H1 (cell line): Measurements from ENCODE around the gene NUP210L. TPM values are rescaled to one million over a fixed set of nuclear protein-coding genes. Genes with fewer than 3 reads are reported as not detected.

Experiments
- CTCF ChIA-PET: fragments of 300-600 bp; sonication (Branson Sonifier 250); formaldehyde crosslinking; loops from one replicate; lab custom pipeline; 2021; ENCODE audit not compliant: partially characterized antibody; lab: Charles Lee
- POLR2A ChIA-PET: fragments of 300-600 bp; sonication (Branson Sonifier 250); formaldehyde crosslinking; loops from one replicate; lab custom pipeline; 2021; ENCODE audit warnings: inconsistent platforms; ENCODE audit not compliant: partially characterized antibody; lab: Charles Lee
- DNase-seq, 2 experiments: peaks; one replicate each; pipeline versions ENCODE4 v3.0.0 to v3.0.0-alpha.2; 2010 to 2022; ENCODE audit warnings: low spot score in 2 of 2, low read depth in 1 of 2, mixed read lengths in 1 of 2
- FAIRE-seq: peaks from 2 replicates; lab custom pipeline; 2011; peaks lifted over from hg19 to GRCh38; lab: Jason Lieb, UNC
- H2AFZ ChIP-seq: 2 replicates; pipeline ENCODE4 v1.8.1; 2012; ENCODE audit warnings: low read length, inconsistent platforms
- H2AK5ac ChIP-seq: 2 replicates; pipeline ENCODE4 v1.6.1; 2013; ENCODE audit warnings: low read depth, low read length
- H2BK120ac ChIP-seq: replicated peaks from 2 replicates; pipeline ENCODE3; 2013; ENCODE audit warnings: low read depth, low read length, inconsistent platforms
- H2BK12ac ChIP-seq: 2 replicates; pipeline ENCODE4 v1.6.1; 2013; ENCODE audit warnings: low read depth, low read length
- H2BK15ac ChIP-seq: 2 replicates; pipeline ENCODE4 v1.6.1; 2013; ENCODE audit warnings: low read length
- H2BK20ac ChIP-seq: 2 replicates; pipeline ENCODE4 v1.6.1; 2013; ENCODE audit warnings: low read length
- H2BK5ac ChIP-seq: 2 replicates; pipeline ENCODE4 v1.6.1; 2013; ENCODE audit warnings: low read depth, low read length
- H3K14ac ChIP-seq: 2 replicates; pipeline ENCODE4 v1.6.1; 2013; ENCODE audit warnings: inconsistent platforms; ENCODE audit not compliant: insufficient read length
- H3K18ac ChIP-seq: 2 replicates; pipeline ENCODE4 v1.6.1; 2013; ENCODE audit warnings: low read length; ENCODE audit errors: extremely low read depth
- H3K23ac ChIP-seq: 2 replicates; pipeline ENCODE4 v1.6.1; 2013; ENCODE audit warnings: inconsistent platforms; ENCODE audit not compliant: insufficient read length
- H3K23me2 ChIP-seq: 2 replicates; pipeline ENCODE4 v1.6.1; 2013; ENCODE audit warnings: low read depth, low read length
- H3K27ac ChIP-seq: 2 replicates; pipeline ENCODE4 v1.6.1; 2011; ENCODE audit warnings: low read depth, low read length, inconsistent platforms
- H3K27me3 ChIP-seq, 4 experiments: replicated peaks in 1 of 4; 1 replicate in 1 of 4; 2 replicates in 3 of 4; pipeline versions ENCODE4 v1.6.1 to v1.8.1; 2011 to 2013; ENCODE audit warnings: low read length in 3 of 4, mild to moderate bottlenecking in 3 of 4, inconsistent platforms in 2 of 4, mixed read lengths in 2 of 4, moderate library complexity in 1 of 4; ENCODE audit not compliant: control insufficient read depth in 3 of 4, insufficient read depth in 3 of 4; ENCODE audit errors: extremely low read depth in 1 of 4
- H3K36me3 ChIP-seq, 4 experiments: 2 replicates each; pipeline versions ENCODE4 v1.6.1 to v1.8.1; 2011 to 2013; ENCODE audit warnings: mild to moderate bottlenecking in 4 of 4, low read length in 3 of 4, moderate library complexity in 2 of 4, control low read depth in 1 of 4, inconsistent platforms in 1 of 4; ENCODE audit not compliant: insufficient read depth in 4 of 4, control insufficient read depth in 2 of 4
- H3K4ac ChIP-seq: replicated peaks from 2 replicates; pipeline ENCODE3; 2013; ENCODE audit warnings: low read length, low read depth, mixed read lengths, inconsistent platforms; ENCODE audit not compliant: insufficient read length
- H3K4me1 ChIP-seq, 4 experiments: replicated peaks in 1 of 4; 1 replicate in 1 of 4; 2 replicates in 3 of 4; pipeline versions ENCODE4 v1.6.1 to v1.8.1; 2011 to 2013; ENCODE audit warnings: low read length in 3 of 4, inconsistent platforms in 2 of 4, mixed read lengths in 1 of 4; ENCODE audit not compliant: insufficient read depth in 4 of 4, control insufficient read depth in 3 of 4
- H3K4me2 ChIP-seq, 2 experiments: 2 replicates each; pipeline versions ENCODE4 v1.6.1 to v1.8.1; 2011 to 2013; ENCODE audit warnings: low read depth in 2 of 2, low read length in 2 of 2, control low read depth in 1 of 2, inconsistent platforms in 1 of 2, mild to moderate bottlenecking in 1 of 2; ENCODE audit not compliant: insufficient read depth in 1 of 2
- H3K4me3 ChIP-seq, 4 experiments: fragments of 200-600, 300-600 bp in 1 of 4; sonication (generic), shearing (Covaris generic), sonication (Bioruptor Twin) in 1 of 4; 2 replicates each; pipeline versions ENCODE4 v1.5.1 to v1.8.1; 2011 to 2016; ENCODE audit warnings: low read length in 4 of 4, low read depth in 3 of 4, control low read depth in 2 of 4, inconsistent platforms in 2 of 4, mild to moderate bottlenecking in 2 of 4, mixed read lengths in 1 of 4, moderate library complexity in 1 of 4; ENCODE audit not compliant: insufficient read depth in 2 of 4; ENCODE audit errors: extremely low read depth in 1 of 4
- H3K56ac ChIP-seq: replicated peaks from 2 replicates; pipeline ENCODE3; 2013; ENCODE audit warnings: low read depth, mild to moderate bottlenecking, mixed read lengths, low read length, inconsistent platforms; ENCODE audit not compliant: insufficient read length
- H3K79me1 ChIP-seq: 2 replicates; pipeline ENCODE4 v1.6.1; 2013; ENCODE audit warnings: low read depth, low read length, control low read depth
- H3K79me2 ChIP-seq, 2 experiments: 2 replicates each; pipeline versions ENCODE4 v1.6.1 to v1.8.1; 2012 to 2013; ENCODE audit warnings: low read length in 2 of 2, mild to moderate bottlenecking in 2 of 2, inconsistent platforms in 1 of 2; ENCODE audit not compliant: insufficient read depth in 2 of 2, control insufficient read depth in 1 of 2
- H3K9ac ChIP-seq, 4 experiments: replicated peaks in 1 of 4; 1 replicate in 1 of 4; 2 replicates in 3 of 4; pipeline versions ENCODE4 v1.6.1 to v1.8.1; 2011 to 2013; ENCODE audit warnings: low read depth in 3 of 4, low read length in 3 of 4, control low read depth in 2 of 4, mild to moderate bottlenecking in 2 of 4, moderate library complexity in 2 of 4, inconsistent platforms in 1 of 4; ENCODE audit errors: extremely low read depth in 1 of 4
- H3K9me3 ChIP-seq, 2 experiments: 2 replicates each; pipeline versions ENCODE4 v1.6.1 to v1.8.1; 2012 to 2013; ENCODE audit warnings: mild to moderate bottlenecking in 2 of 2, moderate library complexity in 2 of 2, control low read depth in 1 of 2, inconsistent platforms in 1 of 2, low read depth in 1 of 2, low read length in 1 of 2, mixed read lengths in 1 of 2; ENCODE audit not compliant: insufficient read depth in 2 of 2
- H4K20me1 ChIP-seq, 2 experiments: replicated peaks in 1 of 2; 2 replicates each; pipeline versions ENCODE3 to v1.8.1; 2011 to 2013; ENCODE audit warnings: inconsistent platforms in 2 of 2, low read length in 2 of 2, mild to moderate bottlenecking in 1 of 2; ENCODE audit not compliant: insufficient read depth in 2 of 2, control insufficient read depth in 1 of 2
- H4K5ac ChIP-seq: 2 replicates; pipeline ENCODE4 v1.6.1; 2013; ENCODE audit warnings: low read length, low read depth, mixed read lengths, inconsistent platforms; ENCODE audit not compliant: insufficient read length
- H4K8ac ChIP-seq: 2 replicates; pipeline ENCODE4 v1.8.0; 2013; ENCODE audit warnings: mild to moderate bottlenecking, moderate library complexity, low read length, inconsistent platforms; ENCODE audit not compliant: insufficient read depth; ENCODE audit errors: extremely low read depth
- H4K91ac ChIP-seq: replicated peaks from 2 replicates; pipeline ENCODE3; 2013; ENCODE audit warnings: low read length, mixed read lengths, inconsistent platforms; ENCODE audit not compliant: insufficient read length
- BACH1 ChIP-seq: IDR thresholded peaks from 2 replicates; pipeline ENCODE4 v1.6.1; 2012; ENCODE audit warnings: low read length, improper control_type of control experiment
- CHD2 ChIP-seq: IDR thresholded peaks from 2 replicates; pipeline ENCODE4 v1.6.1; 2012; ENCODE audit warnings: low read length, improper control_type of control experiment
- JUN ChIP-seq: IDR thresholded peaks from 2 replicates; pipeline ENCODE4 v1.6.1; 2011; ENCODE audit warnings: low read depth, mild to moderate bottlenecking, improper control_type of control experiment, low read length
- JUND ChIP-seq: IDR thresholded peaks from 2 replicates; pipeline ENCODE4 v1.6.1; 2011; ENCODE audit warnings: mild to moderate bottlenecking, improper control_type of control experiment, low read length
- SIN3A ChIP-seq, 2 experiments: IDR thresholded peaks in 1 of 2; conservative IDR thresholded peaks in 1 of 2; 2 replicates each; pipeline ENCODE4 v1.6.1; 2011 to 2012; ENCODE audit warnings: low read length in 2 of 2, improper control_type of control experiment in 1 of 2, low read depth in 1 of 2, mild to moderate bottlenecking in 1 of 2
- SRF ChIP-seq: IDR thresholded peaks from 2 replicates; pipeline ENCODE4 v1.6.1; 2011; ENCODE audit warnings: mild to moderate bottlenecking, low read depth, low read length, moderate library complexity
- TAF1 ChIP-seq: IDR thresholded peaks from 2 replicates; pipeline ENCODE4 v1.6.1; 2011; ENCODE audit warnings: mild to moderate bottlenecking, low read depth, low read length
- TCF12 ChIP-seq: IDR thresholded peaks from 2 replicates; pipeline ENCODE4 v1.6.1; 2011; ENCODE audit warnings: low read depth, mild to moderate bottlenecking, low read length
- TEAD4 ChIP-seq: IDR thresholded peaks from 2 replicates; pipeline ENCODE4 v1.6.1; 2012; ENCODE audit warnings: low read depth, low read length, inconsistent platforms, mixed read lengths
- WGBS, 2 experiments: shearing (Covaris generic) in 1 of 2; methylation state at CpG; one replicate each; pipeline versions ENCODE4 v1.1.6 to v1.1.7; 2013 to 2015; ENCODE audit warnings: low lambda C conversion rate in 2 of 2, mixed read lengths in 2 of 2, inconsistent platforms in 1 of 2, low coverage in 1 of 2, missing lambda C conversion rate in 1 of 2; ENCODE audit not compliant: insufficient replicate concordance in 2 of 2, insufficient coverage in 1 of 2, insufficient read length in 1 of 2; ENCODE audit errors: extremely low coverage in 1 of 2, missing lambda C conversion rate in 1 of 2; 5-methylcytosine and 5-hydroxymethylcytosine counted together
- polyA plus RNA-seq, 7 experiments: library from polyadenylated mRNA; depleted of rRNA in 3 of 7; stranded (reverse) in 5 of 7; unstranded in 2 of 7; fragments of >200 nt in 5 of 7; fragments of 200-250 nt in 2 of 7; gene quantifications; 1 replicate in 5 of 7; 2 replicates in 1 of 7; 4 replicates in 1 of 7; pipeline versions ENCODE4 v1.2.1 to v1.2.3, GENCODE V29; 2011 to 2013; ENCODE audit warnings: missing spikeins in 2 of 7, mixed read lengths in 2 of 7
- total RNA-seq: library from RNA; stranded (reverse); fragmentation: NEBNext Ultra II Directional; extraction: Animal tissue kit (Norgen Biotek cat#: 25700); gene quantifications from 2 replicates; pipeline ENCODE4 v1.2.1, GENCODE V29; 2021

NUP210L gene
- total and polyA plus RNA-seq, 2 of the 8 experiments (the other 6 are each of a cell fraction or from before 2014, with no cell fraction given), result not detected

DNA sequence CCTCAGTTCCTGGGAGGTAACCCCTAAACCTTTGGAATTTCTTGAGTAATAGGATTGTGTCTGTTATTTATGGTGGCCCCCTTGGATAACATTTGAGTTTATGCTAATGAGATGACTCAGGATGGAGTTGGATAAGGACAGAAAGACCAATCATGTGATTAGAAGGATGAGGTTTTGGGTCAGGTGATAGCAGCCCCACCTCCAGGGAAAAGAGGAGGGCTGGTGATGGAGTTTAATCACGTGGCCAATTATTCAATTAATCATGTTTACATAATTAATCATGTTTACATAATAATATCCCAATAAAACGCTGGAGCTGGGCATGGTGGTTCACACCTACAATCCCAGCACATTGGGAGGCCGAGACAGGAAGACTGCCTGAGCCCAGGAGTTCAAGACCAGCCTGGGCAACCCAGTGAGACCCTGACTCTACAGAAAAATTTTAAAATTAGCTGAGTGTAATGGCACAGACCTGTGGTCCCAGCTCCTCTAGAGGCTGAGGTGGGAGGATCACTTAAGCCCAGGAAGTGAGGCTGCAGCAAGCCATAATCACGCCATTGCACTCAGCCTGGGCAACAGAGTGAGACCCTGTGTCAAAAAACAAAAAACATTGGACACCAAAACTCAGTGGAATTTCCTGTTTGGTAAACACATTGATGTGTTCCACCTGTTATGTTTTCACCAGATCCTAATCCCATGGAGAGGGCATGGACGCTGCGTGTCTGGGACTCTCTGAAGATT is 73.3 kb downstream of the NUP210L start:
- no peak overlapping the region for H3K18ac ChIP-seq
- no peak overlapping the region for H2BK20ac ChIP-seq
- no peak overlapping the region for H3K27ac ChIP-seq
- FAIRE-seq, result no peak
- H2AK5ac ChIP-seq, result no peak overlapping the region
- ChIA-PET POLR2A (interaction anchor here (1.9 kb wide), 1 partner anchor 91 kb away, joined by 9 read pairs; the partner anchor contains the start of gene RPS27), CTCF (interaction anchor here (1.1 to 1.4 kb wide), 2 partner anchors 23 to 37 kb away, joined by 3 read pairs; no protein-coding TSS in a partner anchor)
- no peaks in the 10 kb centered on the region for H3K4me1 ChIP-seq
- no peak overlapping the region for H3K4me3 ChIP-seq
- no peaks in the 10 kb centered on the region for H3K79me2 ChIP-seq
- H3K4ac ChIP-seq, result no peak overlapping the region
- no peak overlapping the region for H4K8ac ChIP-seq
- H3K27me3 ChIP-seq, result no peaks in the 10 kb centered on the region
- no peak overlapping the region for H2AFZ ChIP-seq
- H3K36me3 ChIP-seq, result no peaks in the 10 kb centered on the region
- H4K91ac ChIP-seq, result no peak overlapping the region
- no peak overlapping the region for H3K23ac ChIP-seq
- H2BK5ac ChIP-seq, result no peak overlapping the region
- no peak overlapping the region for H2BK120ac ChIP-seq
- H3K79me1 ChIP-seq, result no peaks in the 10 kb centered on the region
- no peak overlapping the region for H2BK12ac ChIP-seq
- 88% methylated on average over 6 of the region's 6 CpGs; no CpG with 5 or more reads in 1 of the 2 experiments for WGBS, 2 experiments
- no peak overlapping the region for H3K14ac ChIP-seq
- H4K20me1 ChIP-seq, result no peaks in the 10 kb centered on the region
- no peak overlapping the region for H2BK15ac ChIP-seq
- TF ChIP-seq TEAD4, result no peak
- TF ChIP-seq SRF, result no peak
- no peak for TF ChIP-seq CHD2
- no peak for TF ChIP-seq BACH1
- no peak for TF ChIP-seq JUND
- no peak for TF ChIP-seq TAF1
- no peak for TF ChIP-seq JUN
- TF ChIP-seq TCF12, result no peak
- no peak for TF ChIP-seq SIN3A (conservative IDR thresholded peaks at IDR 0.05 in 1 of 2, IDR thresholded peaks at IDR 0.05 in 1 of 2; ENCODE audit: low read depth in 1 of 2, low read length in 2 of 2)
- TF ChIP-seq, all 59 proteins: peak for 0
- no peak overlapping the region for H3K9ac ChIP-seq
- no peak overlapping the region for H4K5ac ChIP-seq
- H3K23me2 ChIP-seq, result no peaks in the 10 kb centered on the region
- H3K4me2 ChIP-seq, result no peak overlapping the region
- H3K9me3 ChIP-seq, result no peaks in the 10 kb centered on the region
- H3K56ac ChIP-seq, result no peak overlapping the region
- DNase-seq, result no peak
